CD4-positive, CD25-positive, alpha-beta regulatory T cell (primary cell): ENCODE data around the gene BMP8A. TPM values are rescaled to one million over a fixed set of nuclear protein-coding genes. Genes with fewer than 3 reads are reported as not detected.

ENCODE experiments used
- ATAC-seq, 2 donors: fragments of 150-1000 bp; cut with Tn5 transposase; one replicate each; pipeline ENCODE4 v1.10.0; 2021; ENCODE audit warnings: low read depth in 2 of 2, moderate number of reproducible peaks in 2 of 2, moderate library complexity in 1 of 2
- DNase-seq, 3 donors: peaks; one replicate each; pipeline versions ENCODE4 v3.0.0 to v3.0.0-alpha.2; 2012 to 2022; ENCODE audit warnings: mixed read lengths in 1 of 3
- H3K27ac ChIP-seq: one replicate; pipeline ENCODE4 v1.7.0; 2013; ENCODE audit warnings: mild to moderate bottlenecking, low read length; ENCODE audit not compliant: insufficient read depth, poor library complexity, severe bottlenecking
- H3K27me3 ChIP-seq: one replicate; pipeline ENCODE4 v1.7.0; 2013; ENCODE audit warnings: low read length; ENCODE audit not compliant: control insufficient read depth, insufficient read depth
- H3K36me3 ChIP-seq: one replicate; pipeline ENCODE4 v1.7.0; 2013; ENCODE audit warnings: mild to moderate bottlenecking, low read length, moderate library complexity; ENCODE audit not compliant: control insufficient read depth, insufficient read depth
- H3K4me1 ChIP-seq: 2 replicates; pipeline ENCODE4 v1.7.0; 2013; ENCODE audit warnings: mild to moderate bottlenecking, low read length; ENCODE audit not compliant: insufficient read depth, control insufficient read depth, poor library complexity, severe bottlenecking
- H3K4me3 ChIP-seq: one replicate; pipeline ENCODE4 v1.7.0; 2013; ENCODE audit warnings: low read depth, mild to moderate bottlenecking, low read length, moderate library complexity
- H3K9me3 ChIP-seq, 2 experiments: 1 replicate in 1 of 2; 2 replicates in 1 of 2; pipeline ENCODE4 v1.7.0; 2013; ENCODE audit warnings: low read length in 2 of 2, mild to moderate bottlenecking in 1 of 2, moderate library complexity in 1 of 2; ENCODE audit not compliant: control insufficient read depth in 2 of 2
- H3K27ac Mint-ChIP-seq, 3 donors: one replicate each; pipeline ENCODE4 v1.8.0; 2020 to 2022; ENCODE audit warnings: mild to moderate bottlenecking in 3 of 3, mixed read lengths in 3 of 3, moderate library complexity in 2 of 3
- H3K27me3 Mint-ChIP-seq: one replicate; pipeline ENCODE4 v1.8.0; 2022; ENCODE audit warnings: mild to moderate bottlenecking, mixed read lengths
- H3K36me3 Mint-ChIP-seq: one replicate; pipeline ENCODE4 v1.8.0; 2020; ENCODE audit warnings: mixed read lengths
- H3K4me1 Mint-ChIP-seq, 4 donors: one replicate each; pipeline ENCODE4 v1.8.0; 2020 to 2022; ENCODE audit warnings: mixed read lengths in 4 of 4, mild to moderate bottlenecking in 1 of 4
- H3K4me3 Mint-ChIP-seq, 4 donors: one replicate each; pipeline ENCODE4 v1.8.0; 2020 to 2022; ENCODE audit warnings: mild to moderate bottlenecking in 4 of 4, mixed read lengths in 4 of 4, moderate library complexity in 3 of 4
- H3K9me3 Mint-ChIP-seq, 7 donors: one replicate each; pipeline ENCODE4 v1.8.0; 2020 to 2022; ENCODE audit warnings: mixed read lengths in 7 of 7, mild to moderate bottlenecking in 3 of 7, moderate library complexity in 2 of 7
- polyA plus RNA-seq, 4 donors: library from polyadenylated mRNA; unstranded; fragments of 300-500 nt; fragmentation: Illumina TruSeq; gene quantifications; one replicate each; pipeline ENCODE4 v1.2.3, GENCODE V29; 2021
- total RNA-seq: library from RNA; stranded (reverse); gene quantifications from one replicate; pipeline ENCODE4 v1.2.3, GENCODE V29; 2022

The BMP8A gene
- total and polyA plus RNA-seq, 5 donors from 2014 or later = 0.35 TPM; not detected in 4

GRCh38 chr1:39570477-39571177, 79.2 kb downstream of the BMP8A start:
- H3K4me1 ChIP-seq = peaks cover 29% of the 10 kb centered on the region
- Mint-ChIP-seq H3K27me3 (peaks cover 4% of the 10 kb centered on the region), H3K27ac (peak overlapping the region in 1 of 3 donors; percentile 55), H3K4me1 (peaks cover 29 to 52% (median 39%) of the 10 kb centered on the region in 4 donors), H3K36me3 (peaks cover 58% of the 10 kb centered on the region), H3K4me3 (peak overlapping the region in 1 of 4 donors; percentile 78), H3K9me3 (no peaks in the 10 kb centered on the region)
- DNase-seq (no peak), ATAC-seq (no peak)
- no peaks in the 10 kb centered on the region for H3K27me3 ChIP-seq
- peaks cover 62% of the 10 kb centered on the region for H3K36me3 ChIP-seq
- no peak overlapping the region for H3K4me3 ChIP-seq
- H3K9me3 ChIP-seq = no peaks in the 10 kb centered on the region
- no peak overlapping the region for H3K27ac ChIP-seq

DNA sequence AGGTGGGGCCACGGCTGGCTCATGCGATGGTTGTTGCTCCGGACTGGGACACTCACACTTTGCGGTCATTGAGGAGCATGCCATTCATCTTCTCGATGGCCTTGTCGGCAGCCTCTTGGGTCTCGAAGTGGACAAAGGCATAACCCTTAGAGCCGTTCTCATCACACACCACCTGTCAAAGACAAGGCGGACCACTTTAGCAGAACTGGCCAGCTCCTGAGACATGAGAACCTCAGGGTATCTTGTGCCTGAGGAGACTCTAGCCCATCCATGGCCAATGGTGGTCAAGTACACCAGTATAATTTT, 79.7 kb downstream of the BMP8A start:
- peaks cover 56% of the 10 kb centered on the region for H3K36me3 Mint-ChIP-seq
- no peaks in the 10 kb centered on the region for H3K27me3 ChIP-seq
- peaks cover 29 to 52% (median 39%) of the 10 kb centered on the region in 4 donors for H3K4me1 Mint-ChIP-seq
- peaks cover 57% of the 10 kb centered on the region for H3K36me3 ChIP-seq
- no peaks in the 10 kb centered on the region for H3K9me3 Mint-ChIP-seq
- peaks cover 29% of the 10 kb centered on the region for H3K4me1 ChIP-seq
- peak overlapping the region in 1 of 4 donors; percentile 78 for H3K4me3 Mint-ChIP-seq
- ATAC-seq (no peak), DNase-seq (no peak)
- no peak overlapping the region for H3K27ac ChIP-seq
- peaks cover 4% of the 10 kb centered on the region for H3K27me3 Mint-ChIP-seq
- no peak overlapping the region for H3K4me3 ChIP-seq
- H3K27ac Mint-ChIP-seq = no peak overlapping the region
- no peaks in the 10 kb centered on the region for H3K9me3 ChIP-seq

- H3K27ac Mint-ChIP-seq = peak overlapping the region in 1 of 3 donors; percentile 96
- H3K27ac ChIP-seq = peak overlapping the region; percentile 48
Measured at GRCh38 chr1:39572379-39573096, 81.1 kb downstream of the BMP8A start.

DNA sequence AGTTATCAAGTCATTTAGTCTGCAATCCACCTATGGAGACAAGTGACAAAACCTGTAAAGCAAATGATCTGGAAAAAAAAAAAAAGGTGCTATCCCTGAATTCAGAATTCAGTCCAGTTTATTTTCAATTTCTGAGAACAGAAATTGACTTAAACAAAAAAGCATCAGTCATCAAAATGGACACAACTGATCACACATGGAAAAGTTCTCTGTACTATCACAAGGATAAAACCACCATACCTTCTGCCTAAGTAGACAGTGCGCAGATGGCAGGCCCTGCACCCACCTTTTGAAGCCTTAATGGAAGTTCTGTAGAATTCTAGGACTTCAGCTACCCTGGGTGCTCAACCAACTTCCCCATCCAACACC, 81.6 kb downstream of the BMP8A start:
- Mint-ChIP-seq H3K36me3 (peaks cover 40% of the 10 kb centered on the region), H3K4me3 (peak overlapping the region; percentile 91 to 95 (median 93)), H3K9me3 (no peaks in the 10 kb centered on the region), H3K27ac (peak overlapping the region in 2 of 3 donors; percentile 95 to 96), H3K4me1 (peaks cover 29 to 48% (median 39%) of the 10 kb centered on the region in 4 donors), H3K27me3 (peaks cover 9% of the 10 kb centered on the region)
- H3K4me1 ChIP-seq = peaks cover 29% of the 10 kb centered on the region
- DNase-seq (no peak), ATAC-seq (no peak)
- H3K27ac ChIP-seq = peak overlapping the region; percentile 48
- peaks cover 41% of the 10 kb centered on the region for H3K36me3 ChIP-seq
- no peaks in the 10 kb centered on the region for H3K27me3 ChIP-seq
- H3K9me3 ChIP-seq = no peaks in the 10 kb centered on the region
- H3K4me3 ChIP-seq = peak overlapping the region; percentile 38

More at GRCh38 chr1:39572379-39573096, 81.1 kb downstream of the BMP8A start:
- Mint-ChIP-seq H3K4me3 (peak overlapping the region; percentile 1 to 95 (median 92)), H3K36me3 (peaks cover 42% of the 10 kb centered on the region), H3K4me1 (peaks cover 29 to 48% (median 39%) of the 10 kb centered on the region in 4 donors), H3K27me3 (peaks cover 9% of the 10 kb centered on the region), H3K9me3 (no peaks in the 10 kb centered on the region)
- H3K36me3 ChIP-seq = peaks cover 43% of the 10 kb centered on the region
- peaks cover 29% of the 10 kb centered on the region for H3K4me1 ChIP-seq
- no peaks in the 10 kb centered on the region for H3K27me3 ChIP-seq
- no peaks in the 10 kb centered on the region for H3K9me3 ChIP-seq
- peak in 1 of 3 donors; percentile 18 for DNase-seq
- H3K4me3 ChIP-seq = peak overlapping the region; percentile 39
- ATAC-seq = no peak

DNA sequence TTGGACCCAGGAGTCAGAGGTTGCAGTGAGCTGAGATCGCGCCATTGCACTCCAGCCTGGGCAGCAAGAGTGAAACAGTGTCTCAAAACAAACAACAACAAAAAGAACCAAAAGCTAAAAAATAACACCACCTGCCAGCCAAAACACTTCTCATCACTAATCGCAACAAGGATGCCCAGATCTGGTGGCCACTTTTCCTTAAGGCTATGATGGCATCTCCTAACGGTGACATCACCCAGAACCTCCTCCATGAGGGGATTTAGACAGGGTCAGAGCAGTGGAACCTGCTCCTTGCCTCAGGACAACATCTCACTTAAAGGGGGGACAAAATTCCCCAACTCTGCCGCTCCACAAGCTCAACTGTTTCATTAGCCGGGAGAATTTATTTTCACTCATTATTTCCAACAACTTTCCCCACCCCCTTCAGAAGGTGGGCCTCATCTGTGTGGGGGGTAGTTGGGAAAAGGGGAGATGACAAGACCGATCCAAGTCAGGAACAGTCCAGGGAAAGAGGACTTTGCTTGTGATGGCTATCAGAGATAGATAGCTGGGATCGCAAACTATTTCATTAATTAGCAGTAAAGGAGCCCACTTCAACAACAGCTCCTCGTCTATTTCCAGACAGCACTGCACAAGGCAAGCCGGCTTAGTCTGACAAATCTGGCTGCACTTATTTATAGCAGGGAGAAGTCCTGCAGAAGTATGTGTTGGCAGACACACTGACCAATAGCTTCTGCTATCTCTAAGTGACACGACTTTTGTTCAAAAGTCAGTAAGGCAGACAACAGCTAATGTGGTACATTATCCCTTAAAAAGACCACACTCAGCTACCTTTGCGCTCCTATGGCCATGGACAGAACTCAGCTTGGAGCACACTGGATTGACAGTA, 82.5 kb downstream of the BMP8A start:
- Mint-ChIP-seq H3K27me3 (peaks cover 9% of the 10 kb centered on the region), H3K9me3 (no peaks in the 10 kb centered on the region), H3K36me3 (peaks cover 32% of the 10 kb centered on the region), H3K27ac (peak overlapping the region; percentile 74 to 96 (median 95)), H3K4me3 (peak overlapping the region; percentile 92 to 98 (median 94)), H3K4me1 (peaks cover 26 to 47% (median 37%) of the 10 kb centered on the region in 4 donors)
- Histone ChIP-seq H3K27me3 (no peaks in the 10 kb centered on the region), H3K27ac (peak overlapping the region; percentile 79), H3K36me3 (peaks cover 32% of the 10 kb centered on the region), H3K9me3 (no peaks in the 10 kb centered on the region), H3K4me1 (peaks cover 29% of the 10 kb centered on the region), H3K4me3 (peak overlapping the region; percentile 89)
- ATAC-seq (no peak), DNase-seq (no peak)

- DNase-seq = no peak
- Mint-ChIP-seq H3K4me3 (peak overlapping the region; percentile 92 to 98 (median 94)), H3K9me3 (no peaks in the 10 kb centered on the region), H3K4me1 (peaks cover 26 to 47% (median 37%) of the 10 kb centered on the region in 4 donors), H3K27ac (peak overlapping the region; percentile 90 to 96 (median 95)), H3K36me3 (peaks cover 26% of the 10 kb centered on the region), H3K27me3 (peaks cover 9% of the 10 kb centered on the region)
- Histone ChIP-seq H3K27ac (peak overlapping the region; percentile 79), H3K4me3 (peak overlapping the region; percentile 89), H3K9me3 (no peaks in the 10 kb centered on the region), H3K36me3 (peaks cover 25% of the 10 kb centered on the region), H3K27me3 (no peaks in the 10 kb centered on the region), H3K4me1 (peaks cover 29% of the 10 kb centered on the region)
- no peak for ATAC-seq
Measured at GRCh38 chr1:39574646-39575045, 83.2 kb downstream of the BMP8A start.
